Caco-2 (cell line): Measurements from ENCODE around the gene NPHP4. TPM values are rescaled to one million over a fixed set of nuclear protein-coding genes. Genes with fewer than 3 reads are reported as not detected.

Source experiments
- BruUV-seq: library from RNA; stranded (reverse); fragments of 400-500 nt; replicated peaks from 2 replicates; lab custom pipeline; 2021; lab: Mats Ljungman, UMichigan
- CTCF ChIA-PET: fragments of 300-600 bp; sonication (Branson Sonifier 250); formaldehyde crosslinking; loops from one replicate; lab custom pipeline; 2022; ENCODE audit warnings: antibody characterized with exemption; lab: Charles Lee
- POLR2A ChIA-PET: fragments of 300-600 bp; sonication (Branson Sonifier 250); formaldehyde crosslinking; loops from one replicate; lab custom pipeline; 2022; ENCODE audit warnings: antibody characterized with exemption; lab: Charles Lee
- DNase-seq, 2 experiments: peaks; one replicate each; pipeline versions ENCODE4 v3.0.0 to v3.0.0-alpha.2; 2020 to 2022
- H3K27me3 ChIP-seq: replicated peaks from 2 replicates; pipeline ENCODE4 v1.6.0; 2011; ENCODE audit warnings: low read length; ENCODE audit not compliant: control insufficient read depth, insufficient read depth
- H3K36me3 ChIP-seq: 2 replicates; pipeline ENCODE4 v1.5.1; 2011; ENCODE audit warnings: low read length; ENCODE audit not compliant: control insufficient read depth, insufficient read depth
- H3K4me1 ChIP-seq: fragments of 250-450 bp; sonication (Bioruptor Pico); 2 replicates; pipeline ENCODE4 v1.5.1; 2020; ENCODE audit warnings: mild to moderate bottlenecking
- H3K4me3 ChIP-seq: 2 replicates; pipeline ENCODE4 v1.5.1; 2011; ENCODE audit warnings: low read depth, mild to moderate bottlenecking, control low read depth, low read length
- H3K9me3 ChIP-seq: fragments of 250-450 bp; sonication (Bioruptor Pico); 2 replicates; pipeline ENCODE4 v1.5.1; 2020; ENCODE audit warnings: mild to moderate bottlenecking, moderate library complexity
- H3K27ac Mint-ChIP-seq: one replicate; pipeline ENCODE4 v1.8.0; 2022; ENCODE audit warnings: mixed read lengths; ENCODE audit not compliant: unreplicated experiment
- H3K27me3 Mint-ChIP-seq: one replicate; pipeline ENCODE4 v1.8.0; 2022; ENCODE audit warnings: mixed read lengths; ENCODE audit not compliant: insufficient read depth, unreplicated experiment
- H3K36me3 Mint-ChIP-seq: one replicate; pipeline ENCODE4 v1.8.0; 2022; ENCODE audit warnings: mild to moderate bottlenecking, mixed read lengths; ENCODE audit not compliant: insufficient read depth, unreplicated experiment
- H3K4me1 Mint-ChIP-seq: one replicate; pipeline ENCODE4 v1.8.0; 2022; ENCODE audit warnings: low read depth, mixed read lengths; ENCODE audit not compliant: unreplicated experiment
- H3K4me3 Mint-ChIP-seq: one replicate; pipeline ENCODE4 v1.8.0; 2022; ENCODE audit warnings: mild to moderate bottlenecking, moderate library complexity, mixed read lengths; ENCODE audit not compliant: unreplicated experiment
- H3K9me3 Mint-ChIP-seq: one replicate; pipeline ENCODE4 v1.8.0; 2022; ENCODE audit warnings: mixed read lengths; ENCODE audit not compliant: unreplicated experiment
- intact Hi-C: fragments of 100-400 bp; cut with micrococcal nuclease; formaldehyde crosslinking; loops from one replicate; pipeline ENCODE4 v1.10.0; 2022; ENCODE audit not compliant: unreplicated experiment
- total RNA-seq: library from RNA; stranded (reverse); gene quantifications from 2 replicates; pipeline ENCODE4 v1.2.3, GENCODE V29; 2022
- TF ChIP-seq, protein P1 (sequence below), 2 experiments: fragments of 200-600 bp in 1 of 2; IDR thresholded peaks; 1 replicate in 1 of 2; 2 replicates in 1 of 2; pipeline versions ENCODE4 v1.5.1 to v1.8.0; 2011 to 2022; ENCODE audit warnings: antibody characterized with exemption in 1 of 2, control low read depth in 1 of 2, inconsistent platforms in 1 of 2, low read depth in 1 of 2, low read length in 1 of 2, mild to moderate bottlenecking in 1 of 2, moderate library complexity in 1 of 2; ENCODE audit not compliant: insufficient read depth in 1 of 2, severe bottlenecking in 1 of 2, unreplicated experiment in 1 of 2

Gene NPHP4
- total RNA-seq, 1 experiment from 2014 or later = 12.3 TPM

GRCh38 chr1:5877001-5877400 is 115.2 kb downstream of the NPHP4 start:
- Histone ChIP-seq H3K4me3 (no peak overlapping the region), H3K27me3 (no peaks in the 10 kb centered on the region), H3K9me3 (no peaks in the 10 kb centered on the region), H3K36me3 (no peaks in the 10 kb centered on the region; the same call in 1 of the 2 replicates), H3K4me1 (no peaks in the 10 kb centered on the region)
- intact Hi-C loops = no loop called here
- Mint-ChIP-seq H3K4me1 (no peaks in the 10 kb centered on the region), H3K9me3 (peaks cover 9% of the 10 kb centered on the region), H3K4me3 (no peak overlapping the region), H3K27ac (no peak overlapping the region), H3K27me3 (no peaks in the 10 kb centered on the region), H3K36me3 (peaks cover 8% of the 10 kb centered on the region)
- ChIA-PET CTCF (no interaction called here), POLR2A (no interaction called here)
- DNase-seq = no peak
- TF ChIP-seq, protein P1, sequence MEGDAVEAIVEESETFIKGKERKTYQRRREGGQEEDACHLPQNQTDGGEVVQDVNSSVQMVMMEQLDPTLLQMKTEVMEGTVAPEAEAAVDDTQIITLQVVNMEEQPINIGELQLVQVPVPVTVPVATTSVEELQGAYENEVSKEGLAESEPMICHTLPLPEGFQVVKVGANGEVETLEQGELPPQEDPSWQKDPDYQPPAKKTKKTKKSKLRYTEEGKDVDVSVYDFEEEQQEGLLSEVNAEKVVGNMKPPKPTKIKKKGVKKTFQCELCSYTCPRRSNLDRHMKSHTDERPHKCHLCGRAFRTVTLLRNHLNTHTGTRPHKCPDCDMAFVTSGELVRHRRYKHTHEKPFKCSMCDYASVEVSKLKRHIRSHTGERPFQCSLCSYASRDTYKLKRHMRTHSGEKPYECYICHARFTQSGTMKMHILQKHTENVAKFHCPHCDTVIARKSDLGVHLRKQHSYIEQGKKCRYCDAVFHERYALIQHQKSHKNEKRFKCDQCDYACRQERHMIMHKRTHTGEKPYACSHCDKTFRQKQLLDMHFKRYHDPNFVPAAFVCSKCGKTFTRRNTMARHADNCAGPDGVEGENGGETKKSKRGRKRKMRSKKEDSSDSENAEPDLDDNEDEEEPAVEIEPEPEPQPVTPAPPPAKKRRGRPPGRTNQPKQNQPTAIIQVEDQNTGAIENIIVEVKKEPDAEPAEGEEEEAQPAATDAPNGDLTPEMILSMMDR (IDR thresholded peaks at IDR 0.05; ENCODE audit: insufficient read depth in 1 of 2, low read depth in 1 of 2, low read length in 1 of 2, severe bottlenecking in 1 of 2, unreplicated experiment in 1 of 2) = no peak
- no TSS peak for BruUV-seq

DNA sequence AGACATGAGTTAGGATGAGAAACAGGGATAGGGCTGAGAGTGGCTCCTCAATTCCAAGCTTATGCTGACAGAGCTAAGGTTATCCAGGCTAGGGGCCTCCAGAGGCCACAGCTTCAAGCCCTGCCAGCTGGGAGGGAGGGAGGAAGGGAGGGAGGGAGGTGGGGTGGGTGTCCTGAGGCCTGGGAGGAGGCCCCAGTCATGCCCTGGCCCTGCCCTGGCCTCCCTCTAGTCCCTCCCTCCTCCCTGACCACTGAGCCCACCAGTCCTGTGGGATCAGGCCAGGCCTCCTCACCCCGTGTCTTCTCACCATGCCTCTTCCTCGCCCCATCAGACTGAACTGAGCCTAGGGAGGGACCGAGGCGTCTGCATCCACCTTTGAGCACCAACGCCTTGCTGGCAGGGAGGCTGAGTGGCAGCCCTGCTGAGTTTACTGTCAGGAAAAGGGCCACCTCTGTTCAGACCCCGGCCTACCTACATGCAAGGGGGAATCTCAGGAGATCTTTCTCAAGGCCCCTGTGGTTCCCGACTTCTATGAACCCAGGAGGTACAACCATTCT is 116.1 kb downstream of the NPHP4 start:
- intact Hi-C loops = no loop called here
- no peak overlapping the region for H3K4me3 Mint-ChIP-seq
- ChIA-PET POLR2A (no interaction called here), CTCF (no interaction called here)
- peaks cover 8% of the 10 kb centered on the region for H3K36me3 Mint-ChIP-seq
- TF ChIP-seq, protein P1 (IDR thresholded peaks at IDR 0.05; ENCODE audit: insufficient read depth in 1 of 2, low read depth in 1 of 2, low read length in 1 of 2, severe bottlenecking in 1 of 2, unreplicated experiment in 1 of 2) = no peak
- Histone ChIP-seq H3K9me3 (no peaks in the 10 kb centered on the region), H3K27me3 (no peaks in the 10 kb centered on the region), H3K36me3 (no peaks in the 10 kb centered on the region; the same call in 1 of the 2 replicates), H3K4me3 (no peak overlapping the region), H3K4me1 (no peaks in the 10 kb centered on the region)
- H3K9me3 Mint-ChIP-seq = peaks cover 9% of the 10 kb centered on the region
- H3K27ac Mint-ChIP-seq = no peak overlapping the region
- DNase-seq = no peak
- no peaks in the 10 kb centered on the region for H3K27me3 Mint-ChIP-seq
- BruUV-seq = no TSS peak
- no peaks in the 10 kb centered on the region for H3K4me1 Mint-ChIP-seq

- Histone ChIP-seq H3K4me1 (no peaks in the 10 kb centered on the region), H3K36me3 (no peaks in the 10 kb centered on the region; the same call in 1 of the 2 replicates), H3K4me3 (no peak overlapping the region), H3K27me3 (no peaks in the 10 kb centered on the region), H3K9me3 (no peaks in the 10 kb centered on the region)
- Mint-ChIP-seq H3K27ac (no peak overlapping the region), H3K36me3 (peaks cover 8% of the 10 kb centered on the region), H3K27me3 (no peaks in the 10 kb centered on the region), H3K4me3 (no peak overlapping the region), H3K4me1 (no peaks in the 10 kb centered on the region), H3K9me3 (peaks cover 9% of the 10 kb centered on the region)
- intact Hi-C loops = no loop called here
- POLR2A ChIA-PET = no interaction called here
- TF ChIP-seq, protein P1 (IDR thresholded peaks at IDR 0.05; ENCODE audit: insufficient read depth in 1 of 2, low read depth in 1 of 2, low read length in 1 of 2, severe bottlenecking in 1 of 2, unreplicated experiment in 1 of 2) = no peak
- no TSS peak for BruUV-seq
- no peak for DNase-seq
- CTCF ChIA-PET = no interaction called here
Observed at GRCh38 chr1:5875345-5875910, 116.8 kb downstream of the NPHP4 start.
